GM18502 (cell line): ENCODE results near the gene AUTS2.

Experiments
- ATAC-seq: cut with Tn5 transposase; IDR thresholded peaks from one replicate; pipeline ENCODE4 v1.9.1; 2021; ENCODE audit warnings: mild to moderate bottlenecking; ENCODE audit not compliant: unreplicated experiment, poor library complexity

Gene AUTS2

GRCh38 chr7:70608229-70608628 is 1010.0 kb downstream of the AUTS2 start:
- ATAC-seq: no peak

GRCh38 chr7:70612811-70613210 is 1014.5 kb downstream of the AUTS2 start:
- no peak for ATAC-seq

GRCh38 chr7:70614237-70615045 is 1016.2 kb downstream of the AUTS2 start:
- ATAC-seq: no peak

- no peak for ATAC-seq
Observed at GRCh38 chr7:70615066-70615606, 1016.9 kb downstream of the AUTS2 start.

GRCh38 chr7:70616211-70616610 is 1017.9 kb downstream of the AUTS2 start:
- ATAC-seq: no peak

GRCh38 chr7:70616821-70617220 is 1018.5 kb downstream of the AUTS2 start:
- ATAC-seq: no peak

GRCh38 chr7:70618020-70618551 is 1019.8 kb downstream of the AUTS2 start:
- ATAC-seq: no peak

- no peak for ATAC-seq
Observed at GRCh38 chr7:70619130-70619529, 1020.9 kb downstream of the AUTS2 start.

GRCh38 chr7:70619659-70620058 is 1021.4 kb downstream of the AUTS2 start:
- ATAC-seq: no peak

- ATAC-seq: no peak
Observed at GRCh38 chr7:70620333-70621055, 1022.2 kb downstream of the AUTS2 start.

GRCh38 chr7:70621954-70622600 is 1023.8 kb downstream of the AUTS2 start:
- no peak for ATAC-seq

- no peak for ATAC-seq
Observed at GRCh38 chr7:70622936-70623335, 1024.7 kb downstream of the AUTS2 start.

- ATAC-seq: no peak
Observed at GRCh38 chr7:70624500-70625103, 1026.3 kb downstream of the AUTS2 start.

- ATAC-seq: no peak
Observed at GRCh38 chr7:70627461-70627860, 1029.2 kb downstream of the AUTS2 start.

GRCh38 chr7:70630440-70630817 is 1032.2 kb downstream of the AUTS2 start:
- no peak for ATAC-seq

- ATAC-seq: no peak
Observed at GRCh38 chr7:70630818-70631457, 1032.7 kb downstream of the AUTS2 start.

GRCh38 chr7:70631718-70632117 is 1033.4 kb downstream of the AUTS2 start:
- no peak for ATAC-seq

GRCh38 chr7:70632400-70632799 is 1034.1 kb downstream of the AUTS2 start:
- ATAC-seq: no peak

GRCh38 chr7:70634071-70634470 is 1035.8 kb downstream of the AUTS2 start:
- no peak for ATAC-seq

- ATAC-seq: no peak
Observed at GRCh38 chr7:70634610-70635068, 1036.4 kb downstream of the AUTS2 start.
